BE2C (cell line): ENCODE results near the gene TPI1.

ENCODE experiments used
- DNase-seq: peaks from one replicate; pipeline ENCODE4 v3.0.0-alpha.2; 2020
- H3K27me3 ChIP-seq: fragments of 250-450 bp; sonication (Bioruptor Pico); 2 replicates; pipeline ENCODE4 v1.5.1; 2020; ENCODE audit warnings: mild to moderate bottlenecking
- H3K36me3 ChIP-seq: fragments of 250-450 bp; sonication (Bioruptor Pico); 2 replicates; pipeline ENCODE4 v1.5.1; 2020; ENCODE audit warnings: mild to moderate bottlenecking
- H3K4me1 ChIP-seq: fragments of 250-450 bp; sonication (Bioruptor Pico); 2 replicates; pipeline ENCODE4 v1.5.1; 2020
- H3K4me3 ChIP-seq: 2 replicates; pipeline ENCODE4 v1.5.1; 2011; ENCODE audit warnings: low read depth, low read length
- H3K9me3 ChIP-seq: fragments of 250-450 bp; sonication (Bioruptor Pico); 2 replicates; pipeline ENCODE4 v1.5.1; 2020
- TF ChIP-seq, protein P1 (sequence below): IDR thresholded peaks from 2 replicates; pipeline ENCODE4 v1.5.1; 2012; ENCODE audit warnings: mild to moderate bottlenecking, low read depth, low read length

The TPI1 gene

DNA sequence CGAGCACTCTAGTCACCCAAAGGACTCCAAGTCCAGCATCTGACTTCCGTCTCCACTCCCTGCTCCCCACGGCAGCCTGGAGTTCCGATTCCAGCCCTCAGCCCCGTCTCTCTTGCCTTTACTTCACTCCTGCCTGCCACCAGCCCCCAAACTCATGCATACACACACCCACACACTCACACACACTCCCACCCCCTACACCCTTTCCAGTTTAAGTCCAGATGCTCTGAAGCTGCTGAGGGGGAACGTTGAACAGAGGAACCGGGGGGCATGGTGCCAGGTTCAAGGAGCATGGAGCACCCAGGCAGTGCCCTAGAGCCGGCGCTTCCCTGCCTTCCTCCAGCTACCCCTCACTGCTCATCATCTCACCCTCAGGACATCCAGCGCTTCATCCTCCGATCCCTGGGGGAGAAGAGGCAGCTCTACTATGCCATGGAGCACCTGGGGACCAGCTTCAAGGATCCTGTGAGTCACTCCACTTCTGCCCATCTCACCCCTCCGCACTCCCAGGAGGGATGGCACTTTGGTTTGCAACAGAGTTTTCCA is 35.8 kb upstream of the TPI1 start:
- H3K9me3 ChIP-seq, result no peaks in the 10 kb centered on the region
- peaks cover 6% of the 10 kb centered on the region for H3K4me1 ChIP-seq
- no peak overlapping the region for H3K4me3 ChIP-seq
- peaks cover 56% of the 10 kb centered on the region for H3K36me3 ChIP-seq
- no peaks in the 10 kb centered on the region for H3K27me3 ChIP-seq
- TF ChIP-seq, protein P1, sequence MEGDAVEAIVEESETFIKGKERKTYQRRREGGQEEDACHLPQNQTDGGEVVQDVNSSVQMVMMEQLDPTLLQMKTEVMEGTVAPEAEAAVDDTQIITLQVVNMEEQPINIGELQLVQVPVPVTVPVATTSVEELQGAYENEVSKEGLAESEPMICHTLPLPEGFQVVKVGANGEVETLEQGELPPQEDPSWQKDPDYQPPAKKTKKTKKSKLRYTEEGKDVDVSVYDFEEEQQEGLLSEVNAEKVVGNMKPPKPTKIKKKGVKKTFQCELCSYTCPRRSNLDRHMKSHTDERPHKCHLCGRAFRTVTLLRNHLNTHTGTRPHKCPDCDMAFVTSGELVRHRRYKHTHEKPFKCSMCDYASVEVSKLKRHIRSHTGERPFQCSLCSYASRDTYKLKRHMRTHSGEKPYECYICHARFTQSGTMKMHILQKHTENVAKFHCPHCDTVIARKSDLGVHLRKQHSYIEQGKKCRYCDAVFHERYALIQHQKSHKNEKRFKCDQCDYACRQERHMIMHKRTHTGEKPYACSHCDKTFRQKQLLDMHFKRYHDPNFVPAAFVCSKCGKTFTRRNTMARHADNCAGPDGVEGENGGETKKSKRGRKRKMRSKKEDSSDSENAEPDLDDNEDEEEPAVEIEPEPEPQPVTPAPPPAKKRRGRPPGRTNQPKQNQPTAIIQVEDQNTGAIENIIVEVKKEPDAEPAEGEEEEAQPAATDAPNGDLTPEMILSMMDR, result no peak
- DNase-seq, result peak; percentile 3

DNA sequence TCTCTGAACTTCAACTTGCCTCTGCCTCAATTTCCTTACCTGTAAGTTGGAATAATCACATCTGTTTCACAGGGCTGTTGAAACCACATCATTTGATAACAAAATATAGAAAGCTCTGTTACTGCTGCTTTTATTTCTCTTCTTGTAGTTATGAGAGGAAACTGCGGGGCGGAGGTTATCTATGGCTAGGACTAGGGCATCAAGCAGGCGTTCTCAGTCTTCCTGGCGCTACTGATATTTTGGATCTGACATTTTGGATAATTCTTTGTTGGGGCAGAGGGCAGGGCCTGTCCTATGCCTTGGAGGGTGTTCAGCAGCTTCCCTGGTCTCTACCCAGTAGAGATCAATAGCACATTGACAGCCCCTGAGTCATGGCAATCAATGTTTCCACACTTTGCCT is 35.2 kb upstream of the TPI1 start:
- peaks cover 62% of the 10 kb centered on the region for H3K36me3 ChIP-seq

GRCh38 chr12:6833189-6833890 is 34.0 kb upstream of the TPI1 start:
- TF ChIP-seq, protein P1, result no peak
- H3K27me3 ChIP-seq, result no peaks in the 10 kb centered on the region
- DNase-seq, result no peak
- no peaks in the 10 kb centered on the region for H3K9me3 ChIP-seq
- H3K4me3 ChIP-seq, result no peak overlapping the region
- H3K4me1 ChIP-seq, result no peaks in the 10 kb centered on the region; the same call in 1 of the 2 replicates
- peaks cover 74% of the 10 kb centered on the region for H3K36me3 ChIP-seq

More for the DNA sequence above, 35.2 kb upstream of the TPI1 start:
- H3K4me3 ChIP-seq, result no peak overlapping the region
- TF ChIP-seq, protein P1, result no peak
- H3K4me1 ChIP-seq, result peaks cover 2% of the 10 kb centered on the region
- H3K9me3 ChIP-seq, result no peaks in the 10 kb centered on the region
- H3K27me3 ChIP-seq, result no peaks in the 10 kb centered on the region
- DNase-seq, result no peak

- TF ChIP-seq, protein P1, result no peak
- no peaks in the 10 kb centered on the region; the same call in 1 of the 2 replicates for H3K4me1 ChIP-seq
- peaks cover 79% of the 10 kb centered on the region for H3K36me3 ChIP-seq
Measured at GRCh38 chr12:6834254-6834653, 33.1 kb upstream of the TPI1 start.

GRCh38 chr12:6834873-6835272 is 32.5 kb upstream of the TPI1 start:
- Histone ChIP-seq H3K36me3 (peaks cover 83% of the 10 kb centered on the region), H3K4me1 (no peaks in the 10 kb centered on the region; the same call in 1 of the 2 replicates), H3K27me3 (no peaks in the 10 kb centered on the region), H3K4me3 (no peak overlapping the region), H3K9me3 (no peaks in the 10 kb centered on the region)
- no peak for DNase-seq
- TF ChIP-seq, protein P1, result no peak

More at GRCh38 chr12:6834254-6834653, 33.1 kb upstream of the TPI1 start:
- no peak for DNase-seq
- Histone ChIP-seq H3K4me3 (no peak overlapping the region), H3K27me3 (no peaks in the 10 kb centered on the region), H3K9me3 (no peaks in the 10 kb centered on the region)

DNA sequence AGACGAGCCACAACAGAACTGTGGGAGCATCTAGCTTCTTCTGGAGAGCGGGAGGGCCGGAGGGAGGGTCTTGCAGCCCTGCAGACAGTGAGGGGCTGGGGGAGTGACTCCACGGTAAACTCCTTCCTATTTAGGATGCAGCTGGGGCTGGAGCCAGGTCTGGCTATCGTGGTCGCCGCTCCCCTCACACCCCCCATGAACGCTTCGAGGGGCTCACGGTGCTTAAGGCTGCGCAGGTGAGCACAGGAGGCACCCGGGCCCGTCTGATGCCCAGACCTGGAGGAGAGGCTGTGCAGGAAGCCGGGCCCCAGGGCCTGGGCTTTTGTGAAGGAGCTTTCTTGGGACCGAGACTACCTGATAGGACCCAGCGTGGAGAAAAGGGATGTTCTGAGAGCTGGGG is 30.5 kb upstream of the TPI1 start:
- TF ChIP-seq, protein P1, result no peak
- H3K4me1 ChIP-seq, result no peaks in the 10 kb centered on the region
- no peaks in the 10 kb centered on the region for H3K9me3 ChIP-seq
- no peak for DNase-seq
- H3K36me3 ChIP-seq, result peaks cover 75% of the 10 kb centered on the region
- no peaks in the 10 kb centered on the region for H3K27me3 ChIP-seq
- H3K4me3 ChIP-seq, result no peak overlapping the region
